GM12801 (cell line): ENCODE results near the gene THOC6.

Source experiments
- CTCF ChIP-seq: IDR thresholded peaks from one replicate; pipeline ENCODE4 v1.5.1; 2011; ENCODE audit warnings: control low read depth; ENCODE audit not compliant: insufficient read length; ENCODE audit errors: extremely low read depth

The THOC6 gene

GRCh38 chr16:3038256-3038655 lies 14.4 kb downstream of the THOC6 start:
- no peak for TF ChIP-seq CTCF

GRCh38 chr16:3038896-3039295 lies 15.1 kb downstream of the THOC6 start:
- no peak for TF ChIP-seq CTCF

GRCh38 chr16:3042376-3042775 lies 18.5 kb downstream of the THOC6 start:
- no peak for TF ChIP-seq CTCF

- no peak for TF ChIP-seq CTCF
These were observed 20.9 kb downstream of the THOC6 start for GRCh38 chr16:3044708-3045107.

- TF ChIP-seq CTCF: no peak
These were observed 22.2 kb downstream of the THOC6 start, which contains the start of gene MMP25 for GRCh38 chr16:3045758-3046640. Gene MMP25, plus strand, starts transcription at chr16:3046561. Its CDS starts 357 bp downstream, at chr16:3046918.

- no peak for TF ChIP-seq CTCF
These were observed 23.0 kb downstream of the THOC6 start for GRCh38 chr16:3046641-3047386.

- no peak for TF ChIP-seq CTCF
These were observed 23.5 kb downstream of the THOC6 start for GRCh38 chr16:3047387-3047720.
